Chondrocyte (in vitro differentiated cells): ENCODE measurements around the gene TMEM88. TPM values are rescaled to one million over a fixed set of nuclear protein-coding genes. Genes with fewer than 3 reads are reported as not detected.
"Not testable (repeated sequence)": the region's sequence is repeated elsewhere in the genome, so short reads cannot be mapped to it uniquely, and the experiment has no call there.

ENCODE experiments used
- DNase-seq: peaks from one replicate; pipeline ENCODE4 v3.0.0; 2021; ENCODE audit warnings: mixed read lengths, low spot score
- H3K27ac Mint-ChIP-seq: one replicate; pipeline ENCODE4 v1.8.0; 2021; ENCODE audit warnings: mild to moderate bottlenecking, moderate library complexity, mixed read lengths; ENCODE audit not compliant: unreplicated experiment
- H3K27me3 Mint-ChIP-seq: 2 replicates; pipeline ENCODE4 v1.8.0; 2021; ENCODE audit warnings: low read depth, mixed read lengths
- H3K36me3 Mint-ChIP-seq: 2 replicates; pipeline ENCODE4 v1.8.0; 2021; ENCODE audit warnings: low read depth, mixed read lengths
- H3K4me1 Mint-ChIP-seq: 2 replicates; pipeline ENCODE4 v1.8.0; 2021; ENCODE audit warnings: low read depth, mild to moderate bottlenecking, mixed read lengths
- H3K4me3 Mint-ChIP-seq: one replicate; pipeline ENCODE4 v1.8.0; 2021; ENCODE audit warnings: mild to moderate bottlenecking, moderate library complexity, mixed read lengths; ENCODE audit not compliant: unreplicated experiment
- H3K9me3 Mint-ChIP-seq: 2 replicates; pipeline ENCODE4 v1.8.0; 2021; ENCODE audit warnings: low read depth, mixed read lengths
- CTCF ChIP-seq: fragments of 200-600 bp; sonication (generic); IDR thresholded peaks from 2 replicates; pipeline ENCODE4 v1.5.0; 2021; ENCODE audit warnings: antibody characterized with exemption, mild to moderate bottlenecking, moderate library complexity
- long read RNA-seq: library from polyadenylated mRNA; stranded (forward); transcript quantifications from one replicate; pipeline ENCODE4 v2.0.0, GENCODE V29; 2021
- total RNA-seq: library from RNA; stranded (reverse); gene quantifications from 3 replicates; pipeline ENCODE4 v1.2.1, GENCODE V29; 2021

The TMEM88 gene
- total RNA-seq: 1.6 to 1.9 TPM (median 1.8 TPM) in 3 replicates
- long read RNA-seq: 0 reads

- no peaks in the 10 kb centered on the region for H3K9me3 Mint-ChIP-seq
- H3K4me1 Mint-ChIP-seq: peaks cover 5% of the 10 kb centered on the region
- peaks cover 9% of the 10 kb centered on the region for H3K36me3 Mint-ChIP-seq
- TF ChIP-seq CTCF: no peak
- no peaks in the 10 kb centered on the region for H3K27me3 Mint-ChIP-seq
- no peak within 1 kb of the TSS for H3K4me3 Mint-ChIP-seq
- H3K27ac Mint-ChIP-seq: peak within 1 kb of the TSS; percentile 61
- no peak for DNase-seq
Measured at GRCh38 chr17:7854851-7855659, at the start of gene TMEM88. Gene TMEM88 (plus strand): TSS chr17:7855066. CDS start chr17:7855075, 9 bp downstream.

- no peak for TF ChIP-seq CTCF
- Mint-ChIP-seq H3K36me3 (no peaks in the 10 kb centered on the region), H3K4me1 (no peaks in the 10 kb centered on the region), H3K4me3 (no peak overlapping the region), H3K27ac (no peak overlapping the region), H3K27me3 (peaks cover 29% of the 10 kb centered on the region), H3K9me3 (no peaks in the 10 kb centered on the region)
- peak; percentile 20 for DNase-seq
Measured at GRCh38 chr17:7806587-7806986, 48.3 kb upstream of the TMEM88 start.

- TF ChIP-seq CTCF: no peak
- DNase-seq: peak; percentile 72
- H3K4me1 Mint-ChIP-seq: no peaks in the 10 kb centered on the region
- H3K27me3 Mint-ChIP-seq: peaks cover 27% of the 10 kb centered on the region
- H3K36me3 Mint-ChIP-seq: no peaks in the 10 kb centered on the region
- H3K4me3 Mint-ChIP-seq: no peak overlapping the region
- H3K9me3 Mint-ChIP-seq: no peaks in the 10 kb centered on the region
- H3K27ac Mint-ChIP-seq: no peak overlapping the region
Measured at GRCh38 chr17:7807206-7807605, 47.7 kb upstream of the TMEM88 start.

GRCh38 chr17:7809086-7809790 is 45.6 kb upstream of the TMEM88 start:
- no peak for TF ChIP-seq CTCF
- DNase-seq: no peak
- Mint-ChIP-seq H3K4me3 (no peak overlapping the region), H3K4me1 (no peaks in the 10 kb centered on the region), H3K27ac (no peak overlapping the region), H3K9me3 (no peaks in the 10 kb centered on the region), H3K27me3 (peaks cover 25% of the 10 kb centered on the region), H3K36me3 (no peaks in the 10 kb centered on the region)

GRCh38 chr17:7809791-7810343 is 45.0 kb upstream of the TMEM88 start:
- DNase-seq, H3K4me1 Mint-ChIP-seq, H3K4me3 Mint-ChIP-seq, H3K27ac Mint-ChIP-seq, H3K36me3 Mint-ChIP-seq, H3K9me3 Mint-ChIP-seq: not testable (repeated sequence)
- peaks cover 24% of the 10 kb centered on the region for H3K27me3 Mint-ChIP-seq
